LNCAP (cell line): ENCODE results near the gene MSMP.

ENCODE experiments used
- TF ChIP-seq, protein P1 (sequence below): fragments of 450-650 bp; IDR thresholded peaks from 2 replicates; pipeline ENCODE4 v1.5.1; 2017; ENCODE audit warnings: mild to moderate bottlenecking

The MSMP gene

DNA sequence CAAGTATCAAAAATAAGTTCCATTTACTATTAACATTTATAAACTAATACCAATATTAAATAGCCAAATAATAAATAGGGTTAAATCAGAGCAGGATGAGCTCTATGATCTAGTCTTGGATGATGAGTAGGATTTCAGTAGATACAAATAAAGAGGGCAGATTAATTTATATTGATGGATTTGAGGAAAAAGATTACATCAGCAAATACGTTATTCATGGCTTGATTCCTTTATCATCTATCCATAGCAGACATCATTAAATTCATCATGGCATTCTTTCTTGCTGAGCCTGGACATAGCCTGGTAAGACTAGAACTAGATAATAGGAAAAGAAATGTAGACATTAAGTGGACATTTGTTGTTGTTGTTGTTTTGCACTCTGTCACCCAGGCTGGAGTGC is 13.4 kb upstream of the MSMP start:
- TF ChIP-seq, protein P1, sequence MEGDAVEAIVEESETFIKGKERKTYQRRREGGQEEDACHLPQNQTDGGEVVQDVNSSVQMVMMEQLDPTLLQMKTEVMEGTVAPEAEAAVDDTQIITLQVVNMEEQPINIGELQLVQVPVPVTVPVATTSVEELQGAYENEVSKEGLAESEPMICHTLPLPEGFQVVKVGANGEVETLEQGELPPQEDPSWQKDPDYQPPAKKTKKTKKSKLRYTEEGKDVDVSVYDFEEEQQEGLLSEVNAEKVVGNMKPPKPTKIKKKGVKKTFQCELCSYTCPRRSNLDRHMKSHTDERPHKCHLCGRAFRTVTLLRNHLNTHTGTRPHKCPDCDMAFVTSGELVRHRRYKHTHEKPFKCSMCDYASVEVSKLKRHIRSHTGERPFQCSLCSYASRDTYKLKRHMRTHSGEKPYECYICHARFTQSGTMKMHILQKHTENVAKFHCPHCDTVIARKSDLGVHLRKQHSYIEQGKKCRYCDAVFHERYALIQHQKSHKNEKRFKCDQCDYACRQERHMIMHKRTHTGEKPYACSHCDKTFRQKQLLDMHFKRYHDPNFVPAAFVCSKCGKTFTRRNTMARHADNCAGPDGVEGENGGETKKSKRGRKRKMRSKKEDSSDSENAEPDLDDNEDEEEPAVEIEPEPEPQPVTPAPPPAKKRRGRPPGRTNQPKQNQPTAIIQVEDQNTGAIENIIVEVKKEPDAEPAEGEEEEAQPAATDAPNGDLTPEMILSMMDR = no peak

DNA sequence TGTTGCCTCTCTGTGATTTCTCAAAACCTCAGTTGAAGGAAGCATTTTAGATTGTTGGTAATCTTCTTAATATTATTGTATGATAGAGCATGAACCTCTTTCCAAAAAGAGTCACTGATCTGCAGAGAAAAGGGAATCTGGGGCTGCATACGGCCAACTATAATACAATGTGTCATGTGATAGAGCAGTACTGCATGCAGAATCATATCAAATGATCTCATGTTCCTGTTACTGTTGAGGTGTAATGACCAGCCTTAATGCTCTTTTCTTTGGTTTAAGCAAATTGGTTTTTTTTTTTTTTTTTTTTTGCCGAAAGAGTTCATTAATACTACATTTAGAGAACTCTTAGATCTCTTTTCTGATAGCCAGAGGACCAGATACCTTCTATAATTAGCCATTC is 12.9 kb upstream of the MSMP start:
- TF ChIP-seq, protein P1 = no peak

DNA sequence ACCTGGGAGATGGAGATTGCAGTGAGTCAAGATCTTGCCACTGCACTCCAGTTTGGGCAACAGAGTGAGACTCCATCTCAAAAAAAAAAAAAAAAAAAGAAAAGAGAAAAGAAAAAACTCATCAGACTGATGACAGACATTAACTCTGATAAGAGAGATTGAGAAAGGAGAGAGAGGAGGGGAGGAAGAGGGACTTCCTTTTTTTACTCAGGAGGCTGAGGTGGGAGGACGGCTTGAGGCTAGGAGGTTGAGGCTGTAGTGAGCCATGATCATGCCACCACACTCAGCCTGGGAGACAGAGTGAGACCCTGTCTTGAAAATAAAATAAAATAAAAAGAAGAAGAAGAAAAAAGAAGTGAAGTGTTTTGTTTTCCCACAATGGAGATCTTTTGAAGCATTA is 9.7 kb upstream of the MSMP start:
- TF ChIP-seq, protein P1 = no peak

DNA sequence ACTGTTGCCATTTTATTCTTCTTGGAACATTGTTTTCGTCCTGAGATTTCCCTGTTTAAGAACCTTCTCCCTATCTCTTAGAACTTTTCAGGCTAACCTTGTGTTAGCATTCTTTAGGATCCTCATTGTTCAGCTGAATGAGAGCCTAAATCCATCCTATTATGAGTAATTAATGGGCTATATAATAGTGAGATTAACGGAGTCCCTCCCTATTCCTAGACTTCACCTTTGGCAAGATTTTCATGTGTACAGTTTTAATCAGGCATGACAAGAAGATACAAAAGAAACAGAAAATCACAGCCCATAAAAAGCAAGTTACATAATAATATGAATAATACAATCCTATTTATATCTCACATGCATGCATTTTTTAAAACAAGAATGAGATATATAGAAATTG is 9.1 kb upstream of the MSMP start:
- TF ChIP-seq, protein P1 = no peak

DNA sequence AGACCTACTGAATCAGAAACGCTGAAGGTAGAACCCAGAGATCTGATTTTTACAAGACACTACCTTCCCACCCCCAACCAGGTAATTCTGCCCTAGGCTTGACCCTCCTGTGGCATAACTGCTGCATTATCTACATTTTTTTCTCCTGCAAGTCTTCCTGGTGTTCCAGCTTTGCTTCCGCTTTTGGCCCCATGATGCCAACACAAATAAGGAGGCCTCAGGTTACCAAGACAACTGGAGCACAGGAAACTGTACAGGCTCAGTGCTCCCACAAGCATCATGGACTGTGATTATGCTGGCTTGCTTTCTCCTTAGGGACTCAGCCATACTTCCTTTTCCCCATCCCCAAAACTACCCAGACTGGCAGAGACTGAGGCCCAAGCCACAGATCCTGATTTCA is 6.6 kb upstream of the MSMP start:
- TF ChIP-seq, protein P1 = no peak

DNA sequence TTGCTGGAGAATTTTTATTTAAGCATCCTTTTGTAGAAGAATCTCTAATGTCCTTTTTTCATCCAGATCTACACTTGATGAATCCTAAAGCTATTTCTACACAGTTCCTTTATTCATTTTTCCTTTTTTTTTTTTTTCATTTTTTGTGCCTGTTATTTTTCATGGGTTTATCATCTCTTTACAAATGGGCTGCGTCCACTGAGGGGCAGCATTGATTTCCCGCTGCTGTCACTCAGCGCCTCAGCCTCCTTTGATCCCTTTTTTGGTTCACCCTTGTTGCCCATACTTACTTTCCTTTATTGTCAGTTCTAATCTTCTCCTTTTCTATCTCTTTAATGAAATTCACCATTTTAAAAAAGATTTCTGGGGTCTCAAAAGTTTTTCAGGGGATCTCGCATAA is 5.7 kb upstream of the MSMP start:
- TF ChIP-seq, protein P1 = no peak

DNA sequence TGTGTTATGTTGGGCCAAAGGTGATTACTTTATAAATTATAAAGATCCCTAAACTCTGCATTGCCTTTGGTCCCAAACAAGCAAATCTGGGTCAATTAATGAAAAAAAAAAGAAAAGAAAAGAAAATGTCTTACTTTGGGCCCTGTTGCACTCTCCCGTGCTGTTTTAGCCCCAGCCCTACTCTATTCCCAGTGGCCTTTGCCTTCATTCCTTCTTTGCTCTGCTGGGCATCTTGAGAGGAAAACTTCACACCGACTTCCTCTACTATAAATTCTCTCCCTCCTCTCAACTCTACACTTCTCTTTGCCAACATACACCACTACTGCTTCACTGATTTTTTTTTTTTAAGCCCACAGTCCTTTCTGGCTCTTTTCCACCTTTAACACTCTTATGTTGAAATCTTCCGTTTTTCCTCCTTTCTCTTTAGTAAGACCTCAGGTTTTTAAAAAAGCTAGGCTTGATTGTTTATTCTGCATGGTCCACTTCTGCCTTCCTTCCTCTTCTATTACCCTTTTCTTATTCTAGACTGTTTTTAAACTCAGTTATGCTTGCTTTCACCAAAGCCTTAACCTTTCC is 4.5 kb upstream of the MSMP start:
- TF ChIP-seq, protein P1 = no peak

DNA sequence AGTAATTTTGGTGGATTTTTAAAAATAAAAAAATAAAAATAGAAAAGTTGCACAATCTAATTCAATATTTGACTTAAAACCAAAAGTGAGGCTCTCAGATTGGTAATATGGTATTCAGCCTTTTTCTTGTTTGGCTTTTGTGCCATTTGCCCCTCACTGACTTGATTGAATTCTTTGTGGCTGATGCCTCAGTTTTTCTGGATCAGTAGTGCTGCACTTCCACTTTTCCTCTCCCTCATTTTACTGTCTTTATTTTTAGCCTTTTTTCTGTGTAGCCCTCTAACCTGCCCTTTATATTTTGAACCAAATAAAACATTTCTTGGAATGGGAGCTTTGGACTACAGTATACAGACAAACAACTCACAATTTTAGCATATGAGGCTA is 3.8 kb upstream of the MSMP start:
- TF ChIP-seq, protein P1 = no peak
